SIG-M5 treated with dmso at 0.1 percent for 504 hours (cell line): ENCODE data around the gene AAR2.
A peak's percentile ranks its signal among the peaks of the same experiment; 100 is the strongest.

Source experiments
- DNase-seq: peaks from one replicate; lab custom pipeline; 2025; ENCODE audit not compliant: unreplicated experiment; lab: John Stamatoyannopoulos, UW

The AAR2 gene

GRCh38 chr20:36275441-36276189, 39.3 kb downstream of the AAR2 start:
- no peak for DNase-seq

GRCh38 chr20:36277546-36277945, 41.3 kb downstream of the AAR2 start:
- no peak for DNase-seq

- no peak for DNase-seq
These were observed 43.1 kb downstream of the AAR2 start for GRCh38 chr20:36279362-36279761.

- no peak for DNase-seq
These were observed 43.5 kb downstream of the AAR2 start for GRCh38 chr20:36279776-36280175.

GRCh38 chr20:36281785-36282380, 45.6 kb downstream of the AAR2 start:
- DNase-seq, result no peak

- DNase-seq, result no peak
These were observed 48.5 kb downstream of the AAR2 start for GRCh38 chr20:36284751-36285150.

GRCh38 chr20:36285746-36286447, 49.6 kb downstream of the AAR2 start:
- no peak for DNase-seq

- DNase-seq, result no peak
These were observed 61.4 kb downstream of the AAR2 start for GRCh38 chr20:36297656-36298055.

GRCh38 chr20:36298061-36298460, 61.8 kb downstream of the AAR2 start:
- DNase-seq, result no peak

GRCh38 chr20:36298795-36299339, 62.6 kb downstream of the AAR2 start:
- no peak for DNase-seq

- DNase-seq, result no peak
These were observed 63.2 kb downstream of the AAR2 start for GRCh38 chr20:36299459-36299858.

- DNase-seq, result no peak
These were observed 65.3 kb downstream of the AAR2 start for GRCh38 chr20:36301359-36302119.

- DNase-seq, result peak; percentile 37
These were observed 66.8 kb downstream of the AAR2 start for GRCh38 chr20:36303020-36303595.

GRCh38 chr20:36303831-36304230, 67.6 kb downstream of the AAR2 start:
- DNase-seq, result no peak

- DNase-seq, result no peak
These were observed 68.7 kb downstream of the AAR2 start for GRCh38 chr20:36304786-36305495.

GRCh38 chr20:36305602-36306551, 69.6 kb downstream of the AAR2 start, which contains the start of gene DLGAP4:
TSS of gene DLGAP4 (plus strand) at chr20:36306339. CDS start at chr20:36431718, 125,379 bp downstream.
- DNase-seq, result no peak
